ENCODE data around the gene BMPR2.
"Not testable (repeated sequence)": the region's sequence is repeated elsewhere in the genome, so short reads cannot be mapped to it uniquely, and the experiment has no call there.

Gene BMPR2

GRCh38 chr2:202434472-202434871 lies 58.3 kb downstream of the BMPR2 start:
- FAIRE-seq (no peak), DNase-seq (ENCODE audit: insufficient read length, low spot score) (no peak)
- no peak for TF ChIP-seq CTCF (IDR thresholded peaks at IDR 0.05; ENCODE audit: insufficient read depth, missing control alignments)

- no peak for DNase-seq (ENCODE audit: insufficient read length, low spot score)
- FAIRE-seq: no peak
- TF ChIP-seq CTCF (IDR thresholded peaks at IDR 0.05; ENCODE audit: insufficient read depth, missing control alignments): no peak
Measured at GRCh38 chr2:202436626-202437025, 60.5 kb downstream of the BMPR2 start.

- FAIRE-seq; DNase-seq (ENCODE audit: insufficient read length, low spot score): not testable (repeated sequence)
Measured at GRCh38 chr2:202440117-202440516, 64.0 kb downstream of the BMPR2 start.

- TF ChIP-seq CTCF (IDR thresholded peaks at IDR 0.05; ENCODE audit: insufficient read depth, missing control alignments): no peak
- no peak for DNase-seq (ENCODE audit: insufficient read length, low spot score)
- FAIRE-seq: peak; percentile 29
Measured at GRCh38 chr2:202442882-202443281, 66.8 kb downstream of the BMPR2 start.

- DNase-seq (ENCODE audit: insufficient read length, low spot score) (no peak), FAIRE-seq (no peak)
- no peak for TF ChIP-seq CTCF (IDR thresholded peaks at IDR 0.05; ENCODE audit: insufficient read depth, missing control alignments)
Measured at GRCh38 chr2:202444000-202444399, 67.9 kb downstream of the BMPR2 start.

- FAIRE-seq (no peak), DNase-seq (ENCODE audit: insufficient read length, low spot score) (no peak)
- TF ChIP-seq CTCF (IDR thresholded peaks at IDR 0.05; ENCODE audit: insufficient read depth, missing control alignments): no peak
Measured at GRCh38 chr2:202449344-202449743, 73.2 kb downstream of the BMPR2 start.

- DNase-seq (ENCODE audit: insufficient read length, low spot score): no peak
- no peak for FAIRE-seq
- TF ChIP-seq CTCF (IDR thresholded peaks at IDR 0.05; ENCODE audit: insufficient read depth, missing control alignments): no peak
Measured at GRCh38 chr2:202450785-202451184, 74.7 kb downstream of the BMPR2 start.

GRCh38 chr2:202452744-202453143 lies 76.6 kb downstream of the BMPR2 start:
- FAIRE-seq (no peak), DNase-seq (ENCODE audit: insufficient read length, low spot score) (no peak)
- TF ChIP-seq CTCF (IDR thresholded peaks at IDR 0.05; ENCODE audit: insufficient read depth, missing control alignments): no peak

Data from D721Med (cell line).